HepG2 (cell line): ENCODE results near the gene SLC7A10. TPM values are rescaled to one million over a fixed set of nuclear protein-coding genes. Genes with fewer than 3 reads are reported as not detected.

ENCODE experiments used
- AHR ChIP-seq: IDR thresholded peaks from 2 replicates; pipeline ENCODE4 v1.6.1; 2018; ENCODE audit warnings: missing genetic modification reagents, missing compliant biosample characterization
- DPF2 ChIP-seq: sonication (generic); formaldehyde crosslinking; IDR thresholded peaks from 2 replicates; pipeline ENCODE4 v1.4.0; 2020; ENCODE audit warnings: mild to moderate bottlenecking, low read depth, missing genetic modification reagents, borderline replicate concordance
- FOSL2 ChIP-seq: sonication (generic); formaldehyde crosslinking; IDR thresholded peaks from 2 replicates; pipeline ENCODE4 v1.4.0; 2020; ENCODE audit warnings: missing genetic modification reagents
- HMGXB4 ChIP-seq, 2 experiments: sonication (generic) in 1 of 2; formaldehyde crosslinking in 1 of 2; IDR thresholded peaks; 2 replicates each; pipeline versions ENCODE4 v1.4.0 to v1.6.1; 2018 to 2020; ENCODE audit warnings: missing genetic modification reagents in 2 of 2, borderline replicate concordance in 1 of 2, low read depth in 1 of 2, mild to moderate bottlenecking in 1 of 2, missing biosample characterization in 1 of 2
- KDM5A ChIP-seq: fragments of 200-600 bp; sonication (generic); IDR thresholded peaks from 2 replicates; pipeline ENCODE4 v1.7.0; 2018; ENCODE audit warnings: antibody characterized with exemption, mild to moderate bottlenecking, low read length, borderline replicate concordance
- PPARG ChIP-seq: conservative IDR thresholded peaks from 2 replicates; pipeline ENCODE4 v1.6.1; 2016; ENCODE audit warnings: missing biosample characterization, missing genetic modification reagents
- SALL1 ChIP-seq: sonication (generic); formaldehyde crosslinking; IDR thresholded peaks from 2 replicates; pipeline ENCODE4 v1.8.0; 2022; ENCODE audit warnings: mild to moderate bottlenecking, missing genetic modification reagents
- SCMH1 ChIP-seq: sonication (generic); formaldehyde crosslinking; IDR thresholded peaks from 2 replicates; pipeline ENCODE4 v1.9.0; 2021; ENCODE audit warnings: missing genetic modification reagents, mild to moderate bottlenecking, borderline replicate concordance
- SNAI1 ChIP-seq: sonication (generic); formaldehyde crosslinking; IDR thresholded peaks from 2 replicates; pipeline ENCODE4 v1.5.0; 2020; ENCODE audit warnings: mild to moderate bottlenecking, missing genetic modification reagents, borderline replicate concordance
- SRF ChIP-seq: IDR thresholded peaks from 2 replicates; pipeline ENCODE4 v1.6.1; 2011; ENCODE audit warnings: mild to moderate bottlenecking, low read depth, low read length, moderate library complexity
- TBX2 ChIP-seq: sonication (generic); formaldehyde crosslinking; IDR thresholded peaks from 2 replicates; pipeline ENCODE4 v1.5.0; 2020; ENCODE audit warnings: missing genetic modification reagents, mild to moderate bottlenecking, borderline replicate concordance
- THAP7 ChIP-seq: sonication (generic); formaldehyde crosslinking; IDR thresholded peaks from 2 replicates; pipeline ENCODE4 v1.8.1; 2023; ENCODE audit warnings: mild to moderate bottlenecking, missing genetic modification reagents
- ZBED4 ChIP-seq: sonication (generic); formaldehyde crosslinking; IDR thresholded peaks from 2 replicates; pipeline ENCODE4 v1.4.0; 2020; ENCODE audit warnings: missing genetic modification reagents, borderline replicate concordance
- ZNF275 ChIP-seq: sonication (generic); formaldehyde crosslinking; IDR thresholded peaks from 2 replicates; pipeline ENCODE4 v1.8.0; 2022; ENCODE audit warnings: missing genetic modification reagents, mild to moderate bottlenecking, inconsistent platforms, borderline replicate concordance
- ZNF614 ChIP-seq: IDR thresholded peaks from 2 replicates; pipeline ENCODE4 v1.6.1; 2018; ENCODE audit warnings: missing biosample characterization, missing genetic modification reagents, inconsistent platforms, borderline replicate concordance
- ZNF691 ChIP-seq: sonication (generic); formaldehyde crosslinking; IDR thresholded peaks from 2 replicates; pipeline ENCODE4 v1.4.0; 2020; ENCODE audit warnings: missing genetic modification reagents, low read depth, mild to moderate bottlenecking, borderline replicate concordance
- polyA plus RNA-seq, 8 experiments: library from polyadenylated mRNA; depleted of rRNA in 3 of 8; stranded (reverse) in 7 of 8; unstranded in 1 of 8; fragments of >200 nt; fragmentation: Illumina TruSeq in 4 of 8; extraction: Trizol in 4 of 8; gene quantifications; 2 replicates each; pipeline versions ENCODE4 v1.2.1 to v1.2.3, GENCODE V29; 2011 to 2016; ENCODE audit warnings: low read depth in 4 of 8, missing spikeins in 1 of 8, mixed read lengths in 1 of 8; ENCODE audit not compliant: insufficient read depth in 1 of 8
- total RNA-seq, 5 experiments: library from RNA; depleted of rRNA; stranded (reverse); fragments of >200 nt; fragmentation: Illumina TruSeq; extraction: Trizol; gene quantifications; 2 replicates each; pipeline ENCODE4 v1.2.3, GENCODE V29; 2016; ENCODE audit warnings: low read depth in 1 of 5

SLC7A10 gene
- total and polyA plus RNA-seq, 2 of the 13 experiments (the other 11 are each of a cell fraction or from before 2014, with no cell fraction given): 1.1 to 2.2 TPM

GRCh38 chr19:33235269-33235995 is 9.8 kb upstream of the SLC7A10 start (continued):
- TF ChIP-seq TBX2 (CRISPR knock-in tag) (no peak; the same call in none of the 2 replicates), DPF2 (no peak), THAP7 (CRISPR knock-in tag) (0 out of 2 replicates have a peak, but pooled peaks have one; percentile 36), SNAI1 (CRISPR knock-in tag) (no peak), SCMH1 (no peak), ZNF275 (CRISPR knock-in tag) (no peak), AHR (CRISPR knock-in tag) (0 out of 2 replicates have a peak, but pooled peaks have one; percentile 43), SRF (peak; percentile 65; the same call in 1 of the 2 replicates), ZBED4 (CRISPR knock-in tag) (0 out of 2 replicates have a peak, but pooled peaks have one; percentile 49), SALL1 (CRISPR knock-in tag) (peak; percentile 44; the same call in 1 of the 2 replicates), KDM5A (no peak), FOSL2 (CRISPR knock-in tag) (0 out of 2 replicates have a peak, but pooled peaks have one; percentile 23), PPARG (CRISPR knock-in tag) (peak; percentile 49; the same call in 1 of the 2 replicates), ZNF691 (0 out of 2 replicates have a peak, but pooled peaks have one; percentile 22), HMGXB4 (CRISPR knock-in tag; IDR thresholded peaks at IDR 0.05; ENCODE audit: borderline replicate concordance in 1 of 2, low read depth in 1 of 2) (peak; percentile 46 to 51; a peak in 3 of 4 replicates), ZNF614 (CRISPR knock-in tag) (peak; percentile 20; the same call in 1 of the 2 replicates)
